ENCODE results near the gene SALL3. TPM values are rescaled to one million over a fixed set of nuclear protein-coding genes. Genes with fewer than 3 reads are reported as not detected.

Gene SALL3
- total and polyA plus RNA-seq, 2 of the 4 experiments (the other 2 are of a cell fraction) = not detected

DNA sequence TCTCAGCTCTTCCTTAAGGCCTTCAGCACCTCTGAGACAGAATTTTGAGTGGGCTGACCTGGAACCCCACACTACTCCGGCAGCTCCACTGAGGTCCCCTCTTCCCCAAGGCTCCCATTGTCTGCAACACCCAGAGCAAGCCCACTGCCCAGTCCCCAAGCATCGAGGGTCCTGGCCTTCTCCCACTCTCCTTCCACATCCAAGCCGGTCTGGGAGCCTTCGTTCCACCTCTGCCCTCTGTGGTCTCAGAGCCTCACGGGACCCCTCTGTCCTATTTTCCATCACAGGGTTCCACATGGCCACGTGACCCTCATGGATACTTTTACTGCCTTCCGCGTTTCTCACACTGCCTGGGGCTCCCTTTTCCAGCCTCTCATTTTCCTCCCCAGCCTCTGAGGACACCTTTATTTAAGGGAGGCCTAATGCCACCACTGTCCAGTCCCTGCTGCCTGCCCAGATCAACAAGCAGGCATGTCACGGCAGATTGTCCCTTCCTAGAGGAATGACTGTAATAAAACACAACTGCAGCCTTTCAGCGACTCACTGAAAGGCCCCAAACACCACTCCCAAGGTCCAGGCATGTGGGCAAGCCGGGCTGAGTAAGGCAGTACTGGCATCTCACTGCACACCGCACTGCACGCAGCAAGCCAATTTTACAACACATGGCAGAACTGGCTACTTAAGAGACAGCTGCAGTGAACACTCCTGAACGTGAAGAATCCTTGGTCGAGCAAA, 7.9 kb upstream of the SALL3 start:
- no peak overlapping the region for H3K18ac ChIP-seq (ENCODE audit: low read depth, low read length)
- H2AFZ ChIP-seq (replicated peaks; ENCODE audit: low read length, poor library complexity) = no peak overlapping the region
- H2AK9ac ChIP-seq (replicated peaks; ENCODE audit: low read depth, low read length, poor library complexity) = peak overlapping the region; percentile 39
- TF ChIP-seq BHLHE40 (IDR thresholded peaks at IDR 0.05; ENCODE audit: low read depth, low read length) = no peak
- TF ChIP-seq NFE2L2 (IDR thresholded peaks at IDR 0.05; ENCODE audit: low read depth, low read length) = no peak
- TF ChIP-seq FOS (IDR thresholded peaks at IDR 0.05; ENCODE audit: low read depth, low read length) = no peak
- TF ChIP-seq RFX5 (IDR thresholded peaks at IDR 0.05; ENCODE audit: low read depth, low read length) = no peak
- TF ChIP-seq MAZ (IDR thresholded peaks at IDR 0.05; ENCODE audit: borderline replicate concordance, low read depth, low read length) = no peak
- no peak for TF ChIP-seq RCOR1 (IDR thresholded peaks at IDR 0.05; ENCODE audit: insufficient replicate concordance, low read length)
- TF ChIP-seq POLR2A (IDR thresholded peaks at IDR 0.05; ENCODE audit: low read depth, low read length) = no peak
- TF ChIP-seq, protein P1, sequence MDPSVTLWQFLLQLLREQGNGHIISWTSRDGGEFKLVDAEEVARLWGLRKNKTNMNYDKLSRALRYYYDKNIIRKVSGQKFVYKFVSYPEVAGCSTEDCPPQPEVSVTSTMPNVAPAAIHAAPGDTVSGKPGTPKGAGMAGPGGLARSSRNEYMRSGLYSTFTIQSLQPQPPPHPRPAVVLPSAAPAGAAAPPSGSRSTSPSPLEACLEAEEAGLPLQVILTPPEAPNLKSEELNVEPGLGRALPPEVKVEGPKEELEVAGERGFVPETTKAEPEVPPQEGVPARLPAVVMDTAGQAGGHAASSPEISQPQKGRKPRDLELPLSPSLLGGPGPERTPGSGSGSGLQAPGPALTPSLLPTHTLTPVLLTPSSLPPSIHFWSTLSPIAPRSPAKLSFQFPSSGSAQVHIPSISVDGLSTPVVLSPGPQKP (IDR thresholded peaks at IDR 0.05; ENCODE audit: borderline replicate concordance, low read depth, low read length) = no peak
- no peak for TF ChIP-seq MAFK (IDR thresholded peaks at IDR 0.05; ENCODE audit: low read depth, low read length)
- TF ChIP-seq MXI1 (IDR thresholded peaks at IDR 0.05; ENCODE audit: borderline replicate concordance, low read depth, low read length) = no peak
- TF ChIP-seq SMC3 (IDR thresholded peaks at IDR 0.05; ENCODE audit: low read depth, low read length) = no peak
- TF ChIP-seq CTCF (conservative IDR thresholded peaks at IDR 0.05; ENCODE audit: low read depth, low read length) = no peak
- TF ChIP-seq, protein P2, sequence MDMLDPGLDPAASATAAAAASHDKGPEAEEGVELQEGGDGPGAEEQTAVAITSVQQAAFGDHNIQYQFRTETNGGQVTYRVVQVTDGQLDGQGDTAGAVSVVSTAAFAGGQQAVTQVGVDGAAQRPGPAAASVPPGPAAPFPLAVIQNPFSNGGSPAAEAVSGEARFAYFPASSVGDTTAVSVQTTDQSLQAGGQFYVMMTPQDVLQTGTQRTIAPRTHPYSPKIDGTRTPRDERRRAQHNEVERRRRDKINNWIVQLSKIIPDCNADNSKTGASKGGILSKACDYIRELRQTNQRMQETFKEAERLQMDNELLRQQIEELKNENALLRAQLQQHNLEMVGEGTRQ (IDR thresholded peaks at IDR 0.05; ENCODE audit: low read depth, low read length) = no peak
- TF ChIP-seq CEBPB (IDR thresholded peaks at IDR 0.05; ENCODE audit: low read depth, low read length) = no peak
- TF ChIP-seq RAD21 (IDR thresholded peaks at IDR 0.05; ENCODE audit: low read length) = no peak
- TF ChIP-seq CHD1 (IDR thresholded peaks at IDR 0.05; ENCODE audit: low read depth, low read length) = no peak
- H2BK5ac ChIP-seq (ENCODE audit: low read depth, low read length, poor library complexity, severe bottlenecking) = no peak overlapping the region
- no peak overlapping the region for H2BK15ac ChIP-seq (ENCODE audit: low read depth, low read length)
- dilution Hi-C loops (cut with HindIII; ENCODE audit: low sequenced_read_pairs, unreplicated experiment) (no loop called here), intact Hi-C loops (cut with micrococcal nuclease) (no loop called here), in situ Hi-C loops (cut with MboI; ENCODE audit: low sequenced_read_pairs) (no loop called here)
- ChIA-PET POLR2A (ENCODE audit: unreplicated experiment) (no interaction called here), CTCF (no interaction called here)
- H3K27me3 ChIP-seq (ENCODE audit: control insufficient read depth, insufficient read depth, low read length) = peaks cover 33% of the 10 kb centered on the region
- H3K9ac ChIP-seq (ENCODE audit: low read depth, low read length) = no peak overlapping the region
- no peak overlapping the region for H3K56ac ChIP-seq (ENCODE audit: extremely low read depth, insufficient read depth, low read length)
- ATAC-seq (ENCODE audit: low read depth) = no peak
- H3K14ac ChIP-seq (replicated peaks; ENCODE audit: low read depth, low read length) = no peak overlapping the region
- H3K27ac ChIP-seq (ENCODE audit: insufficient read depth, low read length) = no peak overlapping the region
- H4K20me1 ChIP-seq (ENCODE audit: insufficient read depth, low read length) = no peaks in the 10 kb centered on the region
- 39% methylated on average over 8 of the region's 15 CpGs; no CpG with 5 or more reads in 1 of the 2 experiments for WGBS, 2 experiments (ENCODE audit: extremely low coverage in 2 of 2, insufficient read length in 1 of 2)
- H3K4me3 ChIP-seq (ENCODE audit: insufficient read depth, low read depth, low read length) = no peak overlapping the region
- BruUV-seq (replicated peaks) = no TSS peak
- no peak overlapping the region for H2BK20ac ChIP-seq (ENCODE audit: low read depth, low read length)
- no peak overlapping the region for H2BK120ac ChIP-seq (ENCODE audit: low read depth, low read length)
- no peak overlapping the region for H3K4me2 ChIP-seq (ENCODE audit: low read depth, low read length)
- no peak overlapping the region for H2AK5ac ChIP-seq (ENCODE audit: low read depth, low read length)
- H4K8ac ChIP-seq (ENCODE audit: low read depth in 2 of 2, low read length in 2 of 2) = no peak overlapping the region
- H3K23ac ChIP-seq (ENCODE audit: low read depth, low read length) = no peak overlapping the region
- no peaks in the 10 kb centered on the region for H3K9me1 ChIP-seq (ENCODE audit: insufficient read depth, low read length)
- no peak for DNase-seq
- no peaks in the 10 kb centered on the region for H3K79me1 ChIP-seq (ENCODE audit: low read depth in 1 of 2, low read length in 2 of 2)
- H3K4ac ChIP-seq (ENCODE audit: low read depth, low read length) = no peak overlapping the region
- peaks cover 3% of the 10 kb centered on the region; the same call in 1 of the 2 replicates for H3K9me3 ChIP-seq (ENCODE audit: control insufficient read depth, insufficient read depth, low read length)
- no peak overlapping the region for H4K5ac ChIP-seq (ENCODE audit: low read depth, low read length)
- no peak overlapping the region for H4K91ac ChIP-seq (ENCODE audit: insufficient read depth, low read depth, low read length)
- no peaks in the 10 kb centered on the region for H3K36me3 ChIP-seq (ENCODE audit: control insufficient read depth, insufficient read depth, low read length)
- no peaks in the 10 kb centered on the region for H3K4me1 ChIP-seq (ENCODE audit: control insufficient read depth, insufficient read depth, low read length)
